Measurements from ENCODE around the gene SKAP2.

GRCh38 chr7:26633557-26633956 lies 230.8 kb downstream of the SKAP2 start:
- no peak for TF ChIP-seq CTCF (IDR thresholded peaks at IDR 0.05; ENCODE audit: extremely low read depth in 1 of 2, insufficient read depth in 1 of 2, low read depth in 1 of 2, low read length in 2 of 2)
- TF ChIP-seq POLR2AphosphoS5 (IDR thresholded peaks at IDR 0.05; ENCODE audit: insufficient read depth, low read depth, low read length): no peak
- no peak for TF ChIP-seq MYC (IDR thresholded peaks at IDR 0.05; ENCODE audit: low read depth, low read length)
- TF ChIP-seq MAX (IDR thresholded peaks at IDR 0.05; ENCODE audit: insufficient read depth, insufficient read length): no peak
- no peak for TF ChIP-seq JUN (IDR thresholded peaks at IDR 0.05; ENCODE audit: borderline replicate concordance, insufficient read depth, insufficient read length, low read depth)
- TF ChIP-seq EZH2 (IDR thresholded peaks at IDR 0.05; ENCODE audit: borderline replicate concordance, low read depth, low read length, severe bottlenecking): no peak
- TF ChIP-seq GATA2 (IDR thresholded peaks at IDR 0.05; ENCODE audit: insufficient read depth, insufficient read length, low read depth, low read length): no peak
- no peak for TF ChIP-seq POLR2A (IDR thresholded peaks at IDR 0.05; ENCODE audit: low read depth, low read length)
